Hepatocyte (in vitro differentiated cells): ENCODE data around the gene MSI1. TPM values are rescaled to one million over a fixed set of nuclear protein-coding genes. Genes with fewer than 3 reads are reported as not detected.

ENCODE experiments used
- DNase-seq: peaks from one replicate; pipeline ENCODE4 v3.0.0-alpha.2; 2016; ENCODE audit warnings: low spot score
- H2AFZ ChIP-seq: fragments of 200-600 bp; sonication (generic); 2 replicates; pipeline ENCODE4 v1.6.0; 2016; ENCODE audit warnings: antibody characterized with exemption, mild to moderate bottlenecking
- H3K27ac ChIP-seq: fragments of 200-600 bp; sonication (generic); 2 replicates; pipeline ENCODE4 v1.5.1; 2016; ENCODE audit warnings: mild to moderate bottlenecking
- H3K27me3 ChIP-seq: fragments of 200-600 bp; sonication (generic); 2 replicates; pipeline ENCODE4 v1.6.1; 2016
- H3K36me3 ChIP-seq: fragments of 200-600 bp; sonication (generic); replicated peaks from 2 replicates; pipeline ENCODE4 v1.5.1; 2016; ENCODE audit warnings: low read depth; ENCODE audit not compliant: insufficient read depth
- H3K4me1 ChIP-seq: fragments of 200-600 bp; sonication (generic); 2 replicates; pipeline ENCODE4 v1.5.1; 2016; ENCODE audit warnings: mild to moderate bottlenecking, moderate library complexity; ENCODE audit not compliant: insufficient read depth
- H3K4me2 ChIP-seq: fragments of 200-600 bp; sonication (generic); 2 replicates; pipeline ENCODE4 v1.6.0; 2016
- H3K4me3 ChIP-seq: fragments of 200-600 bp; sonication (generic); 2 replicates; pipeline ENCODE4 v1.5.1; 2016; ENCODE audit warnings: mild to moderate bottlenecking
- H3K79me2 ChIP-seq: fragments of 200-600 bp; sonication (generic); 2 replicates; pipeline ENCODE4 v1.6.0; 2017; ENCODE audit warnings: mild to moderate bottlenecking
- H3K9me2 ChIP-seq: fragments of 200-600 bp; sonication (generic); replicated peaks from 2 replicates; pipeline ENCODE4 v1.6.0; 2017; ENCODE audit warnings: mild to moderate bottlenecking; ENCODE audit not compliant: insufficient read depth
- H3K9me3 ChIP-seq: fragments of 200-600 bp; sonication (generic); 2 replicates; pipeline ENCODE4 v1.5.1; 2016; ENCODE audit warnings: low read depth, mild to moderate bottlenecking
- H4K20me1 ChIP-seq: fragments of 200-600 bp; sonication (generic); 2 replicates; pipeline ENCODE4 v1.6.0; 2016; ENCODE audit warnings: mild to moderate bottlenecking; ENCODE audit not compliant: insufficient read depth, poor library complexity, severe bottlenecking
- EZH2 ChIP-seq: fragments of 200-600 bp; sonication (generic); IDR thresholded peaks from 2 replicates; pipeline ENCODE4 v1.6.1; 2016; ENCODE audit warnings: antibody characterized with exemption, mild to moderate bottlenecking, borderline replicate concordance
- EZH2phosphoT487 ChIP-seq: fragments of 200-600 bp; sonication (generic); IDR thresholded peaks from one replicate; pipeline ENCODE4 v1.6.1; 2018; ENCODE audit warnings: antibody characterized with exemption, mild to moderate bottlenecking, low read depth, moderate library complexity; ENCODE audit not compliant: unreplicated experiment, severe bottlenecking
- WGBS: methylation state at CpG from one replicate; pipeline ENCODE4 v1.1.6; 2016; ENCODE audit warnings: low lambda C conversion rate; ENCODE audit errors: missing lambda C conversion rate; 5-methylcytosine and 5-hydroxymethylcytosine counted together
- polyA plus RNA-seq: library from polyadenylated mRNA; unstranded; fragments of >200 nt; fragmentation: Nextera tagmentation; extraction: Ambion mirVana; gene quantifications from 2 replicates; pipeline ENCODE4 v1.2.1, GENCODE V29; 2016
- total RNA-seq: library from RNA; depleted of rRNA; stranded (reverse); fragments of >200 nt; gene quantifications from 2 replicates; pipeline ENCODE4 v1.2.3, GENCODE V29; 2014
- TF ChIP-seq, protein P1 (sequence below): fragments of 200-600 bp; sonication (generic); IDR thresholded peaks from 2 replicates; pipeline ENCODE4 v1.5.1; 2016; ENCODE audit warnings: antibody characterized with exemption, mild to moderate bottlenecking; ENCODE audit not compliant: poor library complexity

MSI1 gene
- total and polyA plus RNA-seq, 2 experiments from 2014 or later: 2.2 to 5.6 TPM

- DNase-seq: peak; percentile 30
- peaks cover 6% of the 10 kb centered on the region for H3K4me1 ChIP-seq
- 47% methylated on average over 13 of the region's 13 CpGs for WGBS
- H3K36me3 ChIP-seq: no peaks in the 10 kb centered on the region
- peak overlapping the region; percentile 88 for H2AFZ ChIP-seq
- no peaks in the 10 kb centered on the region for H3K9me3 ChIP-seq
- no peaks in the 10 kb centered on the region for H3K79me2 ChIP-seq
- no peak overlapping the region for H3K4me2 ChIP-seq
- peak overlapping the region; percentile 12 for H3K27ac ChIP-seq
- TF ChIP-seq EZH2phosphoT487: no peak
- TF ChIP-seq, protein P1, sequence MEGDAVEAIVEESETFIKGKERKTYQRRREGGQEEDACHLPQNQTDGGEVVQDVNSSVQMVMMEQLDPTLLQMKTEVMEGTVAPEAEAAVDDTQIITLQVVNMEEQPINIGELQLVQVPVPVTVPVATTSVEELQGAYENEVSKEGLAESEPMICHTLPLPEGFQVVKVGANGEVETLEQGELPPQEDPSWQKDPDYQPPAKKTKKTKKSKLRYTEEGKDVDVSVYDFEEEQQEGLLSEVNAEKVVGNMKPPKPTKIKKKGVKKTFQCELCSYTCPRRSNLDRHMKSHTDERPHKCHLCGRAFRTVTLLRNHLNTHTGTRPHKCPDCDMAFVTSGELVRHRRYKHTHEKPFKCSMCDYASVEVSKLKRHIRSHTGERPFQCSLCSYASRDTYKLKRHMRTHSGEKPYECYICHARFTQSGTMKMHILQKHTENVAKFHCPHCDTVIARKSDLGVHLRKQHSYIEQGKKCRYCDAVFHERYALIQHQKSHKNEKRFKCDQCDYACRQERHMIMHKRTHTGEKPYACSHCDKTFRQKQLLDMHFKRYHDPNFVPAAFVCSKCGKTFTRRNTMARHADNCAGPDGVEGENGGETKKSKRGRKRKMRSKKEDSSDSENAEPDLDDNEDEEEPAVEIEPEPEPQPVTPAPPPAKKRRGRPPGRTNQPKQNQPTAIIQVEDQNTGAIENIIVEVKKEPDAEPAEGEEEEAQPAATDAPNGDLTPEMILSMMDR: no peak
- H3K4me3 ChIP-seq: no peak overlapping the region
- H4K20me1 ChIP-seq: no peaks in the 10 kb centered on the region
- no peaks in the 10 kb centered on the region for H3K9me2 ChIP-seq
- H3K27me3 ChIP-seq: no peaks in the 10 kb centered on the region
Measured at GRCh38 chr12:120413901-120414695, 45.1 kb upstream of the MSI1 start.

DNA sequence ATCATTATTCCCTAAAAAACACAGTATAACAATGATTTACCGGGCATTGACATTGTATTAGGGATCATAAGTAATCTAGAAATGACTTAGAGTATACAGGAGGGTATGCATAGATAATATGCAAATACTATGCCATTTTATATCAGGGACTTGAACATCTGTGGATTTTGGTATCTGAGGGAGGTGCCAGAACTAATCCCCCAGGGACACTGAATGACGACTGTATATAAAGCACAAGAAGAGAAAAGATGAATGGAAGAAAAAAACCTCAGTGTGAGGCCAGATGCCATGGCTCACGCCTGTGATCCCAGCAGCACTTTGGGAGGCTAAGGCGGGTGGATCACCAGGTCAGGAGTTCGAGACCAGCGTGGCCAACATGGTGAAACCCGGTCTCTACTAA lies 43.5 kb upstream of the MSI1 start:
- Histone ChIP-seq H3K27ac (no peak overlapping the region), H3K4me2 (no peak overlapping the region), H3K4me3 (no peak overlapping the region), H3K9me2 (no peaks in the 10 kb centered on the region), H4K20me1 (no peaks in the 10 kb centered on the region), H3K4me1 (peaks cover 6% of the 10 kb centered on the region), H3K27me3 (no peaks in the 10 kb centered on the region), H3K79me2 (no peaks in the 10 kb centered on the region), H2AFZ (no peak overlapping the region), H3K36me3 (no peaks in the 10 kb centered on the region), H3K9me3 (no peaks in the 10 kb centered on the region)
- no peak for DNase-seq
- TF ChIP-seq, protein P1: no peak
- TF ChIP-seq EZH2: no peak
- no peak for TF ChIP-seq EZH2phosphoT487
- 90% methylated on average over 7 of the region's 7 CpGs for WGBS

DNA sequence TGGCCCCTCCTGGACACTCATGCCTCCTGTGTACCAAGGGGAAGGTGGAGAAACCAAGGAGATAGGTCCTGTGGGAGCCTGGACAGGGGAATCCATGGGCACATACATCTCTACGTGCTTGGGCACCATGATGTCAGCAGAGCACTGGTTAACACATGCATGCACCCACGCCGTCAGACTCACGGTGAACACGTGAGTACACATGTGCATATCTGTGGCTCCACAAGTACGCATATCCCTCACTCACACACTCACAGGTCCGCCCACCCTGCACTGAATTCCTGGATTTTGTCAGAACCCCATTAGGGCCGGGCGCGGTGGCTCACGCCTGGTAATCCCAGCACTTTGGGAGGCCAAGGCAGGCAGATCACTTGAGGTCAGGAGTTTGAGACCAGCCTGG lies 39.8 kb upstream of the MSI1 start:
- Histone ChIP-seq H3K4me3 (no peak overlapping the region), H3K9me3 (no peaks in the 10 kb centered on the region), H4K20me1 (no peaks in the 10 kb centered on the region), H3K4me1 (peaks cover 2% of the 10 kb centered on the region), H3K9me2 (no peaks in the 10 kb centered on the region), H3K36me3 (no peaks in the 10 kb centered on the region), H3K27me3 (no peaks in the 10 kb centered on the region), H3K79me2 (no peaks in the 10 kb centered on the region), H2AFZ (no peak overlapping the region), H3K27ac (no peak overlapping the region), H3K4me2 (no peak overlapping the region)
- TF ChIP-seq EZH2phosphoT487 (no peak), EZH2 (no peak)
- TF ChIP-seq, protein P1: no peak
- 96% methylated on average over 11 of the region's 11 CpGs for WGBS
- DNase-seq: no peak
